Omental fat pad (tissue), 4 donors: ENCODE results near the gene DCLK2. TPM values are rescaled to one million over a fixed set of nuclear protein-coding genes. Genes with fewer than 3 reads are reported as not detected.
"Not testable (repeated sequence)": the region's sequence is repeated elsewhere in the genome, so short reads cannot be mapped to it uniquely, and the experiment has no call there.

Experiments
- ATAC-seq: fragments of 150-250 bp; one replicate; pipeline ENCODE4 v1.9.1; 2016; ENCODE audit warnings: mild to moderate bottlenecking, moderate library complexity; ENCODE audit not compliant: low FRiP score
- DNase-seq: peaks from one replicate; pipeline ENCODE4 v3.0.0-alpha.2; 2019; ENCODE audit warnings: low spot score
- total RNA-seq, 4 donors: library from RNA; depleted of rRNA; stranded (reverse); fragments of >200 nt; gene quantifications; one replicate each; pipeline ENCODE4 v1.1.0, GENCODE V29; 2016
- TF ChIP-seq, protein P1 (sequence below), 3 donors: fragments of 450-650 bp; IDR thresholded peaks; one replicate each; pipeline ENCODE4 v1.5.1; 2016 to 2017; ENCODE audit warnings: antibody characterized with exemption in 3 of 3, mild to moderate bottlenecking in 3 of 3, moderate library complexity in 2 of 3

The DCLK2 gene
- total RNA-seq, 4 donors from 2014 or later: 4.9 to 8.8 (median 6.7) TPM

DNA sequence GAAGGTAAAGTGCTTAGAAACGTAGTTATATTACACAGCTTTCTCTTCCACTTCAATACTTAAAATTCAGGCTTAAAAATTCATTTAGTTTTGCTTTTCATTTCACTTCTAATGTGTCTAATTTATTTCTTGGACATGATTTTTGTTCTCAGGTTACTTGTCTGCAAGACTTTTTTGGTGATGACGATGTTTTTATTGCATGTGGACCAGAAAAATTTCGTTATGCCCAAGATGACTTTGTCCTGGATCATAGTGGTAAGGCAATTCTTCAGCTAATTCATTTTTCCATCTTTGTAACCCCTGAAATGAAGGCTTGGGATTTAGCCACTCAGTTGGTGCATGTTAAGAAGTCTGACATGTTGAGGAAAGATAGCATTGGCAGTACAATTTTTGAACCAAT, 114.7 kb downstream of the DCLK2 start:
- TF ChIP-seq, protein P1, sequence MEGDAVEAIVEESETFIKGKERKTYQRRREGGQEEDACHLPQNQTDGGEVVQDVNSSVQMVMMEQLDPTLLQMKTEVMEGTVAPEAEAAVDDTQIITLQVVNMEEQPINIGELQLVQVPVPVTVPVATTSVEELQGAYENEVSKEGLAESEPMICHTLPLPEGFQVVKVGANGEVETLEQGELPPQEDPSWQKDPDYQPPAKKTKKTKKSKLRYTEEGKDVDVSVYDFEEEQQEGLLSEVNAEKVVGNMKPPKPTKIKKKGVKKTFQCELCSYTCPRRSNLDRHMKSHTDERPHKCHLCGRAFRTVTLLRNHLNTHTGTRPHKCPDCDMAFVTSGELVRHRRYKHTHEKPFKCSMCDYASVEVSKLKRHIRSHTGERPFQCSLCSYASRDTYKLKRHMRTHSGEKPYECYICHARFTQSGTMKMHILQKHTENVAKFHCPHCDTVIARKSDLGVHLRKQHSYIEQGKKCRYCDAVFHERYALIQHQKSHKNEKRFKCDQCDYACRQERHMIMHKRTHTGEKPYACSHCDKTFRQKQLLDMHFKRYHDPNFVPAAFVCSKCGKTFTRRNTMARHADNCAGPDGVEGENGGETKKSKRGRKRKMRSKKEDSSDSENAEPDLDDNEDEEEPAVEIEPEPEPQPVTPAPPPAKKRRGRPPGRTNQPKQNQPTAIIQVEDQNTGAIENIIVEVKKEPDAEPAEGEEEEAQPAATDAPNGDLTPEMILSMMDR (IDR thresholded peaks at IDR 0.05): no peak
- no peak for ATAC-seq
- no peak for DNase-seq

DNA sequence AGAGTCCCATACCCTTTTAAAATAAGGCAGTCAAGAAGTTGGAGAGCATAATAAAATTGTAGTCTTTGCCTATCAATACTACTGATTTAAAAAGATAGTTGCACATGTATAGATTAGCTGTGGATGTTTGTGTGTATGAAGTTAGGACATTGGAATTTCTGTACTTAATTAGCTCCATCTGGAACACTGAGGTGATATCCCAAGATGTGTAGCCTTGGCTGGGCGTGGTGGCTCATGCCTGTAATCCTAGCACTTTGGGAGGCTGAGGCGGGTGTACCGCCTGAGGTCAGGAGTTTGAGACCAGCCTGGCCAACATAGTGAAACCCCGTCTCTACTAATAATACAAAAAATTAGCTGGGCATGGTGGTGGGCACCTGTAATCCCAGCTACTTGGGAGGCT, 119.0 kb downstream of the DCLK2 start:
- not testable (repeated sequence) for ATAC-seq, DNase-seq

DNA sequence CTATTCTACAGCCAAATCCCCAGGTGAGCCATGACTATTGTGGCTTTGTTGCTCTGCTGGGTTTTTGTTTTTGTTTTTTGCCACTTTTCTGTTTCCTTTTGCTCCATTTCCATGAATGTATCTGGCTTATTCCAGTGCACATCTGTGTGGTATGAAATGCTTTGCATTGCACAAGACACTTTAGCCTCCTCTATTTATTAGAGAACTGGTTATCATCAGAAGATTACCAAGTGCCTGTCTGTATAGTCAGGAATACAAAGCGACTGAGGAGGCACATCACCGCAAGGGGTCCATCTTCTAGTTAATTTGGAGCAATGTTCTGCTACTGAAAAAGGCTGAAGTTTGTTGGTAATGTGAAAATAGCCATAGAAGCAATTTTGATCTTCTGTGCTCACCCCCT, 120.8 kb downstream of the DCLK2 start:
- TF ChIP-seq, protein P1 (IDR thresholded peaks at IDR 0.05): no peak
- DNase-seq (no peak), ATAC-seq (no peak)

DNA sequence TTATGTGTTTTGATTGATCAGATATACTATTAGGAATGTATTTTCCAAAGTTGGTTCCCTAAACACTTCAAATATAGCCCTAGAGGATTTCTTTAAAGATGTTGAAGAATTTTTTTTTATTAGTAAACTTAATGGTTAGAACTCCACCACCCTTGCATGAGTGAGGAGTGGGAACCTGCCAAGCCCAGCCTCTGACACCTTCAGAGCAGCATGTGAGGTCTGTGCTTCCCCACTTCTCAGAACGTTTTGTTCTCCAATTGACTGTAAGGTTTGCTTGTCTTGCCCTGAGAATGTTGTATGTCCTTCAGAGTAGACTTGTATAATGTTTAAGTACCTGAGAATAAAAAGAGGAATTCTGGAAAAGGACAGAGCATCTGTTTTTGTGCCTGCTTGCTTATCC, 126.8 kb downstream of the DCLK2 start:
- no peak for DNase-seq
- TF ChIP-seq, protein P1 (IDR thresholded peaks at IDR 0.05): no peak
- ATAC-seq: no peak

DNA sequence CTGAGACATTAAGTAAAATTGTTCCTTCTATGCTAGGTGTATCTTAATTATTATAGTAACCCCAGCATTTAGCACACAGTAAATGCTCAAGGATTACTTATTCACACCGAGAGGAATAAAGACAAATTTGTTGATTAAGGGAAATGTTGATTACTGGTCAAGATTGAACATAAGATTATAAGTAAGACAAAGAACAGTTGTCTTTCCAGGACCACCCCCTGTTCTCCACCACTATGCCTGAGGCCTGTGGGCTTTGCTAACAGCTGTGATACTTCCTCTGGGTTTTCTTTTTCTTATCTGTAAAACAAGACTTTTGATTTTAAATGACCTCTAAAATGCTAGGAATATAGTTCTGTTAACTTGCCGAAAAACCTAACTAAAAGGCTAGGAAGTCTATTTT, 128.0 kb downstream of the DCLK2 start:
- ATAC-seq (no peak), DNase-seq (no peak)
- TF ChIP-seq, protein P1 (IDR thresholded peaks at IDR 0.05): no peak

DNA sequence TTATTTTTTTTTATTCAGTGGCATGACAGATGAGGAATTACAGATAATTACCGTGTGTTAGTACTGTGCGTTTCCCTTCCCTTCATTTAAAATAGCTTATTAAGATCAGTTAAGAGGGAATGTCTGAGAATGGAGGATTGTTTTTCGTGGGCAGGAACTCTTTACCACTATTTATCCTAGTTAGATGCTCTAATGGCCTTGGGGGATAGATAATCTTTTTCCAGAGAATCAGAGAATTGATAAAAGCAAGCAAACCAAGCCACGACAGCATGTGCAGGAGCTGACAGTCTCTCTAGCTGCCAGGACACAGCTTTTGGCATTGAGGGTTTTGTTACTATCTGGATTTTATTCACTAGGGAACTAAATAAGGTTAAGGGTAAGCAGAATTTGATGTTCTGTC, 128.7 kb downstream of the DCLK2 start:
- TF ChIP-seq, protein P1 (IDR thresholded peaks at IDR 0.05): no peak
- no peak for DNase-seq
- ATAC-seq: no peak

DNA sequence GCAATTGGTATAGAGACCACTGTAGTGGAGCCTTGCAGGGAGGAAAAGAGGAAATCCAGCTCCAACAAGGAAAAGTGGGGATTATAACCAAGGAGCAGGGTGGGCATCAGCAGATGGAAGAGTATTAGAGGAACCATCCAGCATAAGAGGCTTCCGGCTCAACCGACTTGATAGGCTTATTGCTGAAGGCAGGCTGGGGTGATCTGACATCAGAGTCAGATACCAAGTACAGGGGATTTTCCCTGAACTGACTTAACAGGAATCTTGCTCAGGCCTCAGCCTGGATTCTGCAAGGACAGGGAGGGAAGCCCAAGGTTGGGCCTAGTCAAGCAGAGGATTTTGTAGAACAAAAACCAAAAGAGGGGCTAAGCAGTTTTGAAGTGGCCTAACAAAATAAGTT, 129.6 kb downstream of the DCLK2 start:
- ATAC-seq (no peak), DNase-seq (no peak)
- TF ChIP-seq, protein P1 (IDR thresholded peaks at IDR 0.05): no peak
